Pulmonary artery endothelial cell (primary cell): ENCODE measurements around the gene PPM1M. TPM values are rescaled to one million over a fixed set of nuclear protein-coding genes. Genes with fewer than 3 reads are reported as not detected.

Source experiments
- DNase-seq: peaks from one replicate; pipeline ENCODE4 v3.0.0-alpha.2; 2011; ENCODE audit warnings: low read depth, low spot score
- total RNA-seq: library from RNA; depleted of rRNA; stranded (reverse); fragments of >200 nt; gene quantifications from 2 replicates; pipeline ENCODE4 v1.2.3, GENCODE V29; 2014

The PPM1M gene
- total RNA-seq, 1 donor from 2014 or later, result 15.9 TPM

DNA sequence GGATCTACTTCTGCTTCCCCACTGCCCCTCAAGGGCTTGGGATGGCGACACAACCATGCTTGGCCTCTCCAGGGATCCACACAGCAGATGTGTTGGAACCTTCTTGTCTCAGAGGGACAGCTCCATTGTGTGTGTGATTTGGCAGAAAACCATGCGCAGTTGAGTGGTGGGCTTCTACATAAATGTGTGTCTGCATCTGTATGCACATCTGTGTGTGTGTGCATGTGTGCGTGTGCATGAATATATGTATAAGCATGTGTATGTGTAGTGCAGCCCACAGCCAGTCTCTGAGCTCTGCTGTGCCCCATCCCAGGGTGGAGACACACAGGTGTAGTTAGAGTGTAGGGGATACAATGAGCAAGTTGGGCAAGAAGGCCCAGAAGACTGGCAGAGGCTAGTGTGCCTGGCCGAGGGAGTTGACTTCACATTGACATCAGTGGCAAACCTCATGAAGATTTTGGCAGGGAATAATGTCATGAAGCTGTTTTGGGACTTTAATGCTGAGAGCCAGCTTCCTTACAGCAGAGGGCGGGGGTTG, 50.2 kb downstream of the PPM1M start:
- DNase-seq, result no peak

GRCh38 chr3:52297242-52298148, 51.9 kb downstream of the PPM1M start:
- DNase-seq, result no peak

DNA sequence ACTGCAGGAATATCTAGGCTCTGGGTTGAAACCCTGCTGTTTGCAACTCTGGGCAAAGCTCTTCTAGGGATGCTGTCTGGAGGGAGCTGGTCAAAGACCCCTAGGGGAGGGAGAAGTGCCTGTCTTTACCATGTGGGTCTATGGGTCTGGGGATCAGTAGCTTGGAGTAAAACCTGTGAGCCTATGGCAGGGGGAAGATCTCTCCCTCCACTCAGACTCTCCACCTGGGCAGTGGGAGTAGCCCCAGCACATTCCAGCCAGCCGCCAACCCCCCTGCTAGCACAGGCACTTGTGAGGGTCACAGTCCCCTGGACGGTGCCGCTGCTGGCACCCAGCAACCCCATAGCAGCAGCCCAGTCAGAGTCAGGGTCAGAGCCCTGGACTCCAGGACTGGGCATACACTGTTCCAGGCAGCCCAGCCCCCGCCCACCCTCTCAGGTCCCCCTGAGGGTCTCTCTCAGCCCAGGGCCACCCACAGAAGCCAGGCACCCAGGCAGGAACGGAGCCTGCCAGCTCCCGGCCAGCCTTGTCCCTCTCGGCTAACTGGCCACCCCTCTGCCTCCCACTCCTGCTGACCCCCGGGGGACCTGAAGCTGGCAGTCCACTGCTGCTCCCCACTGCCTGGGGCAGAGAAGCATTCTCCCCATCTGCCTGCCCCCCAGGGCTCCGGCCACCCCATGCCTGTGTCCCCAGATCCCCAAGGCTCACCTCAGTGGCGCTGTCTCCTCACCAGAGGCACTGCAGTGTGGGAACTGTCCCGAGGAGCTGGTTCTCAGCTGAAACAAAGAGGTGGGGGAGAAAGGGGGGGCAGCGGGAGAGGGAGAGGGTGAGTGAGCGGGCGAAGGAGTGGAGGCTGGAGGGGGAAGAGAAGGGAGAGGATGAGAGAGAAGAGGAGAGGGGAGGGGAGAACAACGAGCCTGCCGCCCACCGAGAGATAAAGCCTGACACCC, 52.9 kb downstream of the PPM1M start:
- no peak for DNase-seq

- DNase-seq, result no peak
Observed at GRCh38 chr3:52299247-52299878, 53.8 kb downstream of the PPM1M start.

Other genes starting within 250 kb of the PPM1M start
- gene RPL29, start 249.9 kb upstream of the PPM1M start, total RNA-seq, result 990 and 1,401 TPM in 2 replicates
- 10.7 and 14.4 TPM in 2 replicates for gene DUSP7, start 189.2 kb upstream of the PPM1M start, total RNA-seq
- gene POC1A, start 91.3 kb upstream of the PPM1M start, total RNA-seq, result 14.9 and 21.2 TPM in 2 replicates
- 44.6 and 58.4 TPM in 2 replicates for gene ALAS1, start 47.6 kb upstream of the PPM1M start, total RNA-seq
- gene TLR9, start 20.1 kb upstream of the PPM1M start, total RNA-seq, result 0.04 TPM in 1 of 2 replicates, not detected in the other
- 117 and 154 TPM in 2 replicates for gene TWF2, start 6.6 kb upstream of the PPM1M start, total RNA-seq
- 98.5 and 108 TPM in 2 replicates for gene WDR82, start 32.9 kb downstream of the PPM1M start, total RNA-seq
- 14.3 and 20.6 TPM in 2 replicates for gene GLYCTK, start 42.1 kb downstream of the PPM1M start, total RNA-seq
- gene DNAH1, start 70.6 kb downstream of the PPM1M start, total RNA-seq, result 1.3 and 2.5 TPM in 2 replicates
- 83.5 and 91.3 TPM in 2 replicates for gene BAP1, start 164.2 kb downstream of the PPM1M start, total RNA-seq
- 3.5 and 5.3 TPM in 2 replicates for gene PHF7, start 164.9 kb downstream of the PPM1M start, total RNA-seq
- 2.1 and 6.4 TPM in 2 replicates for gene SEMA3G, start 199.3 kb downstream of the PPM1M start, total RNA-seq
- gene TNNC1, start 208.3 kb downstream of the PPM1M start, total RNA-seq, result 0.18 TPM in 1 of 2 replicates, not detected in the other
- gene NISCH, start 209.8 kb downstream of the PPM1M start, total RNA-seq, result 57.2 and 88.7 TPM in 2 replicates
- 189 and 237 TPM in 2 replicates for gene STAB1, start 249.6 kb downstream of the PPM1M start, total RNA-seq